ENCODE results near the gene ARL2BP. TPM values are rescaled to one million over a fixed set of nuclear protein-coding genes. Genes with fewer than 3 reads are reported as not detected.
A peak's percentile ranks its signal among the peaks of the same experiment; 100 is the strongest.

ARL2BP gene
- total and polyA plus RNA-seq, 2 of the 13 experiments (the other 11 are each of a cell fraction or from before 2014, with no cell fraction given), result 64.3 to 67.6 TPM

GRCh38 chr16:57244767-57245471 is at the start of gene ARL2BP (continued):
- peak; percentile 95; the same call in 1 of the 2 replicates for TF ChIP-seq ARID4A (CRISPR knock-in tag; IDR thresholded peaks at IDR 0.05; ENCODE audit: borderline replicate concordance)
- TF ChIP-seq CENPBD1 (CRISPR knock-in tag; IDR thresholded peaks at IDR 0.05; ENCODE audit: borderline replicate concordance, low read depth), result no peak; the same call in 1 of the 2 replicates
- peak; percentile 60 for TF ChIP-seq ZNF264 (CRISPR knock-in tag; IDR thresholded peaks at IDR 0.05)
- TF ChIP-seq ZNF446 (CRISPR knock-in tag; IDR thresholded peaks at IDR 0.05), result no peak
- 0 out of 2 replicates have a peak, but pooled peaks have one; percentile 64 for TF ChIP-seq STAT5B (CRISPR knock-in tag; IDR thresholded peaks at IDR 0.05)
- TF ChIP-seq THYN1 (CRISPR knock-in tag; IDR thresholded peaks at IDR 0.05; ENCODE audit: borderline replicate concordance, low read depth), result no peak
- no peak for TF ChIP-seq ZNF484 (CRISPR knock-in tag; IDR thresholded peaks at IDR 0.05; ENCODE audit: borderline replicate concordance, low read depth)
- TF ChIP-seq KMT2B (CRISPR knock-in tag; IDR thresholded peaks at IDR 0.05), result peak; percentile 50
- TF ChIP-seq KDM4B (CRISPR knock-in tag; IDR thresholded peaks at IDR 0.05), result 0 out of 2 replicates have a peak, but pooled peaks have one; percentile 50
- peak; percentile 87 for TF ChIP-seq E2F1 (CRISPR knock-in tag; IDR thresholded peaks at IDR 0.05)
- TF ChIP-seq HIC2 (CRISPR knock-in tag; IDR thresholded peaks at IDR 0.05; ENCODE audit: low read depth), result peak; percentile 31; the same call in 1 of the 2 replicates
- TF ChIP-seq ZNF614 (CRISPR knock-in tag; IDR thresholded peaks at IDR 0.05; ENCODE audit: borderline replicate concordance), result no peak; the same call in 1 of the 2 replicates
- TF ChIP-seq NR2F2 (IDR thresholded peaks at IDR 0.05; ENCODE audit: borderline replicate concordance, low read depth), result peak; percentile 8; the same call in 1 of the 2 replicates
- TF ChIP-seq BCLAF1 (IDR thresholded peaks at IDR 0.05), result no peak
- TF ChIP-seq ATM (IDR thresholded peaks at IDR 0.05; ENCODE audit: borderline replicate concordance), result no peak
- peak; percentile 97 for TF ChIP-seq AGO2 (optimal IDR thresholded peaks at IDR 0.05; ENCODE audit: low read depth, low read length)
- TF ChIP-seq SRF (IDR thresholded peaks at IDR 0.05; ENCODE audit: low read depth, low read length), result 0 out of 2 replicates have a peak, but pooled peaks have one; percentile 10
- peak; percentile 79; the same call in 1 of the 2 replicates for TF ChIP-seq ZNF468 (CRISPR knock-in tag; IDR thresholded peaks at IDR 0.05)
